Endothelial cell of umbilical vein (primary cell): ENCODE data around the gene NUP35. TPM values are rescaled to one million over a fixed set of nuclear protein-coding genes. Genes with fewer than 3 reads are reported as not detected.
A peak's percentile ranks its signal among the peaks of the same experiment; 100 is the strongest.

ENCODE experiments used
- BruUV-seq: library from RNA; stranded (reverse); fragments of 400-500 nt; replicated peaks from 2 replicates; lab custom pipeline; 2021; lab: Mats Ljungman, UMichigan
- CTCF ChIA-PET: fragments of 300-600, 350-600 bp; sonication (Branson Sonifier 250); formaldehyde crosslinking; loops from one replicate; lab custom pipeline; 2021; ENCODE audit warnings: antibody characterized with exemption, inconsistent platforms; lab: Charles Lee
- POLR2A ChIA-PET: fragments of 300-600, 350-600 bp; sonication (Branson Sonifier 250); formaldehyde crosslinking; loops from one replicate; lab custom pipeline; 2021; ENCODE audit warnings: antibody characterized with exemption, inconsistent platforms; lab: Charles Lee
- DNase-seq: peaks from one replicate; pipeline ENCODE4 v3.0.0-alpha.2; 2011; ENCODE audit warnings: low read depth, low spot score
- FAIRE-seq: peaks from 2 replicates; lab custom pipeline; 2011; peaks lifted over from hg19 to GRCh38; lab: Jason Lieb, UNC
- H2AFZ ChIP-seq: 2 replicates; pipeline ENCODE4 v1.6.0; 2012; ENCODE audit warnings: low read depth, low read length, control low read depth, inconsistent platforms
- H3K27ac ChIP-seq: 2 replicates; pipeline ENCODE4 v1.5.1; 2011; ENCODE audit warnings: low read depth, mild to moderate bottlenecking, control low read depth, low read length, moderate library complexity; ENCODE audit not compliant: insufficient read depth
- H3K27me3 ChIP-seq, 2 experiments: 2 replicates each; pipeline versions ENCODE4 v1.6.0 to v1.6.1; 2011; ENCODE audit warnings: low read length in 2 of 2, mixed read lengths in 1 of 2; ENCODE audit not compliant: control insufficient read depth in 2 of 2, insufficient read depth in 2 of 2
- H3K36me3 ChIP-seq, 2 experiments: 2 replicates in 1 of 2; 3 replicates in 1 of 2; pipeline ENCODE4 v1.5.1; 2011; ENCODE audit warnings: low read length in 2 of 2, mild to moderate bottlenecking in 1 of 2, moderate library complexity in 1 of 2; ENCODE audit not compliant: control insufficient read depth in 2 of 2, insufficient read depth in 2 of 2; ENCODE audit errors: extremely low read depth in 1 of 2
- H3K4me1 ChIP-seq: 3 replicates; pipeline ENCODE4 v1.5.1; 2011; ENCODE audit warnings: mild to moderate bottlenecking, low read length; ENCODE audit not compliant: control insufficient read depth, insufficient read depth; ENCODE audit errors: extremely low read depth
- H3K4me2 ChIP-seq: 2 replicates; pipeline ENCODE4 v1.6.1; 2011; ENCODE audit warnings: low read length, control low read depth, mixed read lengths; ENCODE audit not compliant: insufficient read depth
- H3K4me3 ChIP-seq, 3 experiments: fragments of 200-600 bp in 1 of 3; sonication (generic), shearing (Covaris generic) in 1 of 3; replicated peaks in 1 of 3; 2 replicates each; pipeline ENCODE4 v1.5.1; 2011 to 2016; ENCODE audit warnings: control low read depth in 3 of 3, low read length in 3 of 3, mild to moderate bottlenecking in 2 of 3, inconsistent platforms in 1 of 3, low read depth in 1 of 3, moderate library complexity in 1 of 3; ENCODE audit not compliant: insufficient read depth in 1 of 3
- H3K79me2 ChIP-seq: 2 replicates; pipeline ENCODE4 v1.6.0; 2012; ENCODE audit warnings: low read length, inconsistent platforms; ENCODE audit not compliant: control insufficient read depth, insufficient read depth
- H3K9ac ChIP-seq: replicated peaks from 2 replicates; pipeline ENCODE3; 2011; ENCODE audit warnings: low read length, control low read depth; ENCODE audit not compliant: insufficient read depth; ENCODE audit errors: extremely low read depth
- H3K9me1 ChIP-seq: replicated peaks from 3 replicates; pipeline ENCODE4 v1.6.0; 2011; ENCODE audit warnings: mild to moderate bottlenecking, low read length; ENCODE audit not compliant: control insufficient read depth, insufficient read depth; ENCODE audit errors: extremely low read depth
- H3K9me3 ChIP-seq: replicated peaks from 2 replicates; pipeline ENCODE4 v1.5.1; 2012; ENCODE audit warnings: low read length, inconsistent platforms; ENCODE audit not compliant: control insufficient read depth, insufficient read depth
- H4K20me1 ChIP-seq: replicated peaks from 2 replicates; pipeline ENCODE3; 2011; ENCODE audit warnings: mild to moderate bottlenecking, low read length; ENCODE audit not compliant: control insufficient read depth, insufficient read depth; ENCODE audit errors: extremely low read depth
- CTCF ChIP-seq, 2 donors: IDR thresholded peaks; 1 replicate in 1 of 2; 2 replicates in 1 of 2; pipeline ENCODE4 v1.5.1; 2011; ENCODE audit warnings: low read length in 2 of 2, mild to moderate bottlenecking in 2 of 2, moderate library complexity in 2 of 2, control low read depth in 1 of 2, inconsistent platforms in 1 of 2, low read depth in 1 of 2; ENCODE audit not compliant: insufficient read depth in 1 of 2; ENCODE audit errors: extremely low read depth in 1 of 2
- FOS ChIP-seq: IDR thresholded peaks from 2 replicates; pipeline ENCODE4 v1.6.1; 2011; ENCODE audit warnings: mild to moderate bottlenecking, low read length, moderate library complexity, borderline replicate concordance; ENCODE audit not compliant: insufficient read depth
- GATA2 ChIP-seq: IDR thresholded peaks from 2 replicates; pipeline ENCODE4 v1.7.0; 2011; ENCODE audit warnings: low read depth, mild to moderate bottlenecking, moderate library complexity, mixed read lengths, low read length; ENCODE audit not compliant: insufficient read length, insufficient read depth
- MAX ChIP-seq: IDR thresholded peaks from 2 replicates; pipeline ENCODE4 v1.6.1; 2011; ENCODE audit not compliant: insufficient read depth, insufficient read length
- MYC ChIP-seq: IDR thresholded peaks from one replicate; pipeline ENCODE4 v1.6.1; 2011; ENCODE audit warnings: mild to moderate bottlenecking, low read depth, low read length
- dilution Hi-C: fragments of 300-500 bp; cut with MboI; formaldehyde crosslinking; loops from one replicate; pipeline ENCODE4 v1.15.0; 2019; ENCODE audit warnings: low sequenced_read_pairs; ENCODE audit not compliant: extremely low pct_ligation_motif_present
- intact Hi-C: fragments of 100-400 bp; cut with micrococcal nuclease; formaldehyde crosslinking; loops from one replicate; pipeline ENCODE4 v1.10.0; 2022
- polyA plus RNA-seq, 4 experiments: library from polyadenylated mRNA; depleted of rRNA in 3 of 4; stranded (reverse) in 3 of 4; unstranded in 1 of 4; fragments of >200 nt; gene quantifications; 2 replicates each; pipeline versions ENCODE4 v1.2.1 to v1.2.3, GENCODE V29; 2011 to 2012; ENCODE audit warnings: missing spikeins in 1 of 4
- total RNA-seq: library from RNA; stranded (reverse); gene quantifications from 2 replicates; pipeline ENCODE4 v1.2.3, GENCODE V29; 2021

Gene NUP35
- total and polyA plus RNA-seq, 2 donors (not counting 3 experiments of a cell fraction or from before 2014, with no cell fraction given), result 8.4 to 22.1 TPM

- FAIRE-seq, result no peak
- TF ChIP-seq CTCF (IDR thresholded peaks at IDR 0.05; ENCODE audit: extremely low read depth in 1 of 2, insufficient read depth in 1 of 2, low read depth in 1 of 2, low read length in 2 of 2), result no peak
- peak; percentile 22 for TF ChIP-seq FOS
- no peak for TF ChIP-seq MYC
- no peak for TF ChIP-seq MAX
- no peak for TF ChIP-seq GATA2
- no peak overlapping the region for H3K27ac ChIP-seq
- intact Hi-C loops, result no loop called here
- H3K4me1 ChIP-seq, result no peaks in the 10 kb centered on the region
- no peaks in the 10 kb centered on the region for H3K9me1 ChIP-seq
- H4K20me1 ChIP-seq, result no peaks in the 10 kb centered on the region
- no peaks in the 10 kb centered on the region for H3K27me3 ChIP-seq
- H3K36me3 ChIP-seq, result no peaks in the 10 kb centered on the region
- H2AFZ ChIP-seq, result no peak overlapping the region
- ChIA-PET CTCF (interaction anchor here (0.8 to 1.4 kb wide), 8 partner anchors 13 to 427 kb away, joined by 3 to 6 read pairs (median 4); partner anchors contain the start of gene DUSP19), POLR2A (no interaction called here)
- DNase-seq, result peak; percentile 18
- no peak overlapping the region for H3K4me3 ChIP-seq
- H3K79me2 ChIP-seq, result no peaks in the 10 kb centered on the region
- no peak overlapping the region for H3K4me2 ChIP-seq
- dilution Hi-C loops, result no loop called here
- H3K9me3 ChIP-seq, result no peaks in the 10 kb centered on the region
- H3K9ac ChIP-seq, result no peak overlapping the region
- no TSS peak for BruUV-seq
These were observed 30.2 kb upstream of the NUP35 start for GRCh38 chr2:183093857-183094657.
